NCI-H1092 treated with DMSO at 0.1 percent for 48 hours (cell line): ENCODE measurements around the gene LRRFIP1.

Experiments used
- DNase-seq: peaks from one replicate; lab custom pipeline; 2025; lab: John Stamatoyannopoulos, UW

Gene LRRFIP1

GRCh38 chr2:237726401-237726830, 99.0 kb downstream of the LRRFIP1 start:
- peak; percentile 95 for DNase-seq

DNA sequence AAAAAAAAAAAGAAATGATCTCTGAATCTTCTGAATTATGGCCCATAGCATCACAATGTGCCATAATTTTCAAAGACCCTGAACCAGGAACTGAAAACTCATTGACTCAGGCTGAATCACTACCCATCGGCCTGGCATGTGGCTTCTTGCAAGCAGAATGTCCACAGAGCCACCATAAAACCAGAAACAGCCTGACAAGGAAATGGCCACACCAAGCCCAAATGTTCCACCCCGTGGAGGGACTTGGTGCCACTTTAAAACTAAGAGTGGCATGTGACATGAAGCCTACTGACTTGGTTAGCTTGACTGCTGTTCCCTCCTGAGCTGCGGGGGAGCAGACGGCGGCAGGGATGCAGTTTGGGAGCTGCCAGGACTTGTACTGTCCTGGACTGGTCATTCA, 100.0 kb downstream of the LRRFIP1 start:
- no peak for DNase-seq

DNA sequence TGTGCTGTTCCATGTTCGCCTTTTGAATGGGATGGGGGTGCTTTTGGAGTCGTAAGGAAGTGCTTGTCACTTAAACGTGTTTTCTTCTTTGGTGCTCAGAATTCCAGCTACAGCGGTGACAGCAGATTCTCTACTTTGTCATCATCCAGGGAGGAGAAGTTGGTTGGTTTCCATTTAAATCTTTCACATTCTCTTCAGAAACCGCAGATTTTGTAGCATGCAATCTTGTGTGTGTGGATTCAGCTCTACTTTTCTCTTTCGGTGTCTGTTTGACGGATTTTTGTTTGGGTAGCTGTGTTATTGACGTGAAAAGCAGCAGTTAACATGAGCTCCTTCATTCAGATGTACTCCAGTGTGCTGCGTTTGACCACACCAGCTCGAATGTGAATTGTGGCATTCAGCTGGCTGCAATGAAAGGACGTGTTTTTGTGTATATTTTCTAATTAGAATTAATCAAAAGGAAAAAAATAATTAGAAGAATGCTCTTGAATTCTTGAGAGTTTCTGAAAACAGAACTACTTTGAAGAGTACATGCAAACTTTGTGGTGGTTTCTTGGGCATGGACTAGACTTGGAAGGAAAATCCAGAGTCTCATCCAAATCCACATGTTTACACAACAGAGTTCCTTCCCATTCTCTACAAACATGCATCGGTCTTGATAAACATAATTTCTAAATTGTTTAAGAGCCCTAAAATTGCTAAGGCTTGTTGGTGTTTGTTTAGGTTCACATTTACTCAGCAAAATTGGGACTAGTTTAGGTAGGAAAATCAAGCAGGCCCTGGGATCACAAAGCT, 102.5 kb downstream of the LRRFIP1 start:
- no peak for DNase-seq

- DNase-seq: peak; percentile 42
Measured at GRCh38 chr2:237731663-237732062, 104.3 kb downstream of the LRRFIP1 start.

- peak; percentile 33 for DNase-seq
Measured at GRCh38 chr2:237732070-237732469, 104.7 kb downstream of the LRRFIP1 start.

GRCh38 chr2:237732790-237733381, 105.5 kb downstream of the LRRFIP1 start:
- peak; percentile 47 for DNase-seq

- peak; percentile 91 for DNase-seq
Measured at GRCh38 chr2:237733677-237734300, 106.4 kb downstream of the LRRFIP1 start.

DNA sequence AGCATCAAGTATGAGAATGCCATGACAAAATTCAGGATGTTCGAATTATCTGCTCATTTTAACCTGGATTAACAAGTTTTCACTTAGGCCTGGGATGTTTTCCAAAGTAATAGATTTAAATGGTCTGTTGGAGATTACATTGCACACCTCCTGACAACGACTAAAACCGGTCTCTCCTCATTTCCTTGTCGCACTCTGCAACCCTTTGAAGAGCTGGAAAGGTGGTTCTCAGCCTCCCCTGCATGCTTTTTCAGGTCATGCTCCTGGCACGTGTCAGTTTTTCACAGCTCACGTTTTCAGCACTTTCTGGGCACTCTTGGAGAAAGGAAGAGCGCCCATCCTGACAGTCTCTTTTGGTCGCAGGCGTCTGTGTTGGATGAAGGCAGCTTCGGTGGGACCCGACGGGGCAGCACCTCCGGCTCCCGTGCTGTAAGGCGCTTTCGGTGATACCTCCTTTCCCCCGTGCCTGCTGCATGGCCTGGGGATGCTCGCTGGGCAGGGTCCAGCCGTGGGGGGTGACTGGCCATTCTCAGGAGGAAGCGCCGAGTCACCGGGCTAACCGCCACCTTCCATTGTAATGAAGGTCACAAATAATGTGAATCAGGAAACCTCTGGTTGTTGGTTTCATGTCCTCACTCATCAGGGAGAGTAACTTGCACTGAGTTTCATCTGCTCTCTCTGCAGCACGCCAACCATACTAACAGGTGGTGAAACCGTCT, 107.7 kb downstream of the LRRFIP1 start:
- no peak for DNase-seq

DNA sequence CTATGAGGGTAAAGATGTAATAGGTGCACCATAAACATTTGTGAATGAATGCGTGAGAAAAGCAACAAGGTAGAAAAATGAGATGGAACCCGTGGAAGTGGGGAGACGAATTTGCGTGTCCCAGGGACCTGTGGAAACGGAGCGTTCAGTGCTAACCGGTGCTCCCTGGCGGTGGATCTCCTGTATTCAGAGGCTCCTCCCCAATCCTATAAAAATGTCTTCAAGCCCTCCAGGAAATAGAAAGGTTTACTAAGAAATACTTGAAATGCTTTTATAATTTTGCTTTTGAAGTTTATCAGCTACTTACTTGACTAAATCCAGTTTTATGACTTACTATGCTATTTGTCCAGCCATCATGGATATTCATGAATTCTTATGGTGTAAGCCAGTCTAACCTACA, 108.4 kb downstream of the LRRFIP1 start:
- no peak for DNase-seq

GRCh38 chr2:237736783-237737182, 109.4 kb downstream of the LRRFIP1 start:
- no peak for DNase-seq

GRCh38 chr2:237737196-237737865, 109.9 kb downstream of the LRRFIP1 start:
- DNase-seq: no peak

GRCh38 chr2:237738255-237738654, 110.9 kb downstream of the LRRFIP1 start:
- DNase-seq: no peak

GRCh38 chr2:237739101-237739500, 111.7 kb downstream of the LRRFIP1 start:
- DNase-seq: no peak

- DNase-seq: no peak
Measured at GRCh38 chr2:237742191-237742590, 114.8 kb downstream of the LRRFIP1 start.

- no peak for DNase-seq
Measured at GRCh38 chr2:237742614-237743013, 115.2 kb downstream of the LRRFIP1 start.

DNA sequence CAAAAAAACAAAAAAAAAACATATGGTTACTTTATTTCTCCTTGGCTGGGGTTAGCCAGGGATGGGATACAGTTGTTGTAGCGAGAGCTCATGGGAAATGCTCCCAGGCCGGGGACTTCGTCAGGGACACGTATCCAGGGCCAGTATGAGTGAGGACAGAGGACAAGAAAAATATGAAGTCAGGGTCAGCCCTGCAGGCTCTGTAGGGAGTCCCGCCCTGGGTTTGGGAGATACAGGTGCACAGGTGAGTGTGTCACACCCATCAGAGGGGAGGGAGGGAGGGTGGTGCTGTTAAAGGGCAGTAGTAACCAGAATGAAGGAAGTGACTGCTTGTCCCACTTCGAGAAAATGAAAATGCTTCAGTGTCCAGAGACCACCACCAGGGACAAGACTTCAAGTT, 115.6 kb downstream of the LRRFIP1 start:
- no peak for DNase-seq

GRCh38 chr2:237743561-237744269, 116.3 kb downstream of the LRRFIP1 start:
- no peak for DNase-seq

GRCh38 chr2:237744270-237744612, 116.9 kb downstream of the LRRFIP1 start:
- no peak for DNase-seq

GRCh38 chr2:237744613-237745249, 117.3 kb downstream of the LRRFIP1 start:
- peak; percentile 17 for DNase-seq

DNA sequence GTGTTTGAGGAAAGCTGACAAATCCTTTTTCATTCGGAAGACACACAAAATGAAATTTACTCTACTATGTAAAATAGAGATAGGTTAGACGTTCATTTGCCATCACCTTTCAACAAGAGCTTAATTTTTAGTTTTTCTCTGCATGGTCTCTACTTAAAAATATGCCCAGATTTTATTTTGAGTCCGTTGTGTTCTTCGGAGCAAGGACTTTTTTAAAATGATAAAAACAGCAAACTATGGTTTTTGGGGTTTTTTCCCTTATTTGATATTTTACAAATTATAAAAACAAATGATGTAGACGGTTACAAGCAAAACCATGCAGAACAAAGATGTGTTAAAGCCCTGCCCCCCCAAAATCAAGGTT, 117.8 kb downstream of the LRRFIP1 start:
- DNase-seq: no peak
